Measurements from ENCODE around the gene KIZ. TPM values are rescaled to one million over a fixed set of nuclear protein-coding genes. Genes with fewer than 3 reads are reported as not detected.

The KIZ gene
- total RNA-seq, 2 experiments from 2014 or later: 13.2 to 15.2 TPM

DNA sequence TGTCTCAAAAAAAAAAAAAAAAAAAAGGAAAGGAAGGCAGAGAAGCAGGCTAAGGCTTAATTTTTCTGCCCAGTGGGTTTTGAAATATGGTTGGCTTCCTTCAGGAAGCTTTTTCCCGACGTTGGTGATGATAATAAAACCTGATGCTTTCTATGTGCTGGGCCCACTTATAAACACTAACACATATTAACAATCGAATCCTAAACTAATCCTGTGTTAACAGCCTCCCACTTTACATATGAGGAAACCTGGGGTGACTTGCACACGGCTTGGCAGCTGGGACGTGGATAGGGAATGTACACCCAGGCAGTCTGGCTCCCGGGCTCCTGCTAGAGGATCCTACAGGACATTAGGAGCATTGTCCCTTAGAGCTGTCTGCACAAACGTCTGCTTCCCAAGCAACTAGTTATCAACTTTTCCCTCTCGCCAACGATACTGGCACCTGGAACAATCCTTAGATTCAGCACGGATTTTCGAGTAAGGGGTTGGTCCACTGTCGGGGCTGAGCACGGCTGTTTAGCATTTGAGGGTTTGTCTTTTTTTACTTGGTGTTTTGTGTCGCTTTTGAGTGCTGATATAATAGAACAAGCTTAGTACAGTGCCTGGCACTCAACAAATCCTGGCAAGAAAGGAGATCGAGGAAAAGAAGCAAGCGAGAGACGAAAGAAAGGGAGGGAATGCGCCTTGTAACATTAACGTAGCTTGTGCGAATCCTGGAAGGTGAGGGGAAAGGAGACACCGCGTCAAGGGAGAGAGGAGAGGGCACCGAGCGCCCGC lies 622 bp upstream of the KIZ start:
- ChIA-PET POLR2A (interaction anchor here (0.6 kb wide), 1 partner anchor 180 kb away, joined by 4 read pairs; no protein-coding TSS in a partner anchor), CTCF (interaction anchor here (0.9 to 2.2 kb wide), 5 partner anchors 19 to 111 kb away, joined by 3 to 8 read pairs (median 4); partner anchors contain the start of gene LINC00237)
- peak overlapping the region; percentile 22 for H3K27ac Mint-ChIP-seq
- peaks cover 4% of the 10 kb centered on the region for H3K27me3 Mint-ChIP-seq
- ATAC-seq (peak; percentile 20), DNase-seq (no peak)
- H3K4me1 Mint-ChIP-seq: peaks cover 18% of the 10 kb centered on the region
- H3K9me3 Mint-ChIP-seq (ENCODE audit: low read depth): no peaks in the 10 kb centered on the region
- intact Hi-C loops (cut with DNase I, micrococcal nuclease): loop anchor here (1.0 to 5.0 kb wide), 7 partner anchors 24 to 1073 kb away; partner anchors contain the start of genes XRN2 (in 2 of the 2), CFAP61 (in 1 of the 2), CRNKL1 (in 1 of the 2) and RALGAPA2 (in 1 of the 2)
- peaks cover 3% of the 10 kb centered on the region for H3K36me3 Mint-ChIP-seq (ENCODE audit: low read depth)
- peak overlapping the region; percentile 95 for H3K4me3 Mint-ChIP-seq

- Mint-ChIP-seq H3K4me3 (peak overlapping the region; percentile 95), H3K4me1 (peaks cover 18% of the 10 kb centered on the region), H3K27ac (peak overlapping the region; percentile 86), H3K27me3 (no peaks in the 10 kb centered on the region), H3K9me3 (ENCODE audit: low read depth) (no peaks in the 10 kb centered on the region), H3K36me3 (ENCODE audit: low read depth) (peaks cover 4% of the 10 kb centered on the region)
- ATAC-seq (no peak), DNase-seq (no peak)
- ChIA-PET POLR2A (interaction anchor here (0.7 kb wide), 2 partner anchors 9 to 26 kb away, joined by 3 read pairs; no protein-coding TSS in a partner anchor), CTCF (interaction anchor here (0.5 to 2.2 kb wide), 6 partner anchors 77 to 1391 kb away, joined by 3 to 8 read pairs (median 4); no protein-coding TSS in a partner anchor)
- intact Hi-C loops (cut with DNase I, micrococcal nuclease): loop anchor here (5.0 kb wide), 2 partner anchors 176 to 1074 kb away; partner anchors contain the start of genes CFAP61 (in 1 of the 2), CRNKL1 (in 1 of the 2) and XRN2 (in 1 of the 2)
Observed at GRCh38 chr20:21126581-21126870, 644 bp downstream of the KIZ start.

DNA sequence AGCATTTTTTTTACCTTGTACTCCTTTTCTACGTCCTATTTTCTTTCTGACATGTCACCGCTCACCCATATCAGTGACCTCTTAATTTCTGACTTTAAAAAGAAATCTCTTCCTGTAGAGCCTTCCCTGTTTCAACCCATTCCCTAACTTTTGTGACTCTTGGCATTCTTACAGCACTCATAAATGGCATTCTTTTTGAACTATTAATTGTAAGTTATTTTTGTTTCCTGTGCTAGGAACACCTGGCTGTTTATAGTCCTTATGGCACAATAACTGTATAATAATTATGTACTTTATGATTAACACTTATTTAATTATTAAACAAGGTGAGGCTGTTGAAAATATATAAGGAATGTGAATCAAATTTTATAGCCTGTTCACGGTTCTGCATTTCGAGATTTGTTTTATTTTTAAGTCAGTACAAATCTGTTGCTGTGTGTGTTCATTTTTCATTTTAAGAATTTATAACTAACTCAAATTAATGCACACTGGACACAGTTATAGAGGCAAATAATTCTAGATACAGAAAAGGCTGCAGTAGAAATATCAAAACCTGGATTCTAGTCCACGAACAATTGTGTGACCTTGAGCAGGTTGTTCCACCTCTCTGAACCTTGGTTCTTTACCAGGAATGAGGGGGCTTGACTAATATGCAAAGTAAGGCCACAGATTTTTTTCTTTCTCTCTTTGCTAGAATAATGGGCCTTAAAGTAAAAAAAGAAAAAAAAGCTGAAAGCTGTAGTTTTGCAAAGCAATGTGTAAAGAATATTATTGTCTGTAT lies 1.5 kb downstream of the KIZ start:
- Mint-ChIP-seq H3K4me3 (peak overlapping the region; percentile 95), H3K27me3 (no peaks in the 10 kb centered on the region), H3K27ac (no peak overlapping the region), H3K4me1 (peaks cover 18% of the 10 kb centered on the region), H3K36me3 (ENCODE audit: low read depth) (peaks cover 4% of the 10 kb centered on the region), H3K9me3 (ENCODE audit: low read depth) (no peaks in the 10 kb centered on the region)
- ChIA-PET POLR2A (no interaction called here), CTCF (interaction anchor here (0.7 to 0.9 kb wide), 2 partner anchors 380 to 387 kb away, joined by 3 to 4 read pairs; no protein-coding TSS in a partner anchor)
- intact Hi-C loops (cut with DNase I, micrococcal nuclease): loop anchor here (5.0 kb wide), 2 partner anchors 175 to 1075 kb away; partner anchors contain the start of genes CFAP61 (in 1 of the 2), CRNKL1 (in 1 of the 2) and XRN2 (in 1 of the 2)
- ATAC-seq (no peak), DNase-seq (no peak)

DNA sequence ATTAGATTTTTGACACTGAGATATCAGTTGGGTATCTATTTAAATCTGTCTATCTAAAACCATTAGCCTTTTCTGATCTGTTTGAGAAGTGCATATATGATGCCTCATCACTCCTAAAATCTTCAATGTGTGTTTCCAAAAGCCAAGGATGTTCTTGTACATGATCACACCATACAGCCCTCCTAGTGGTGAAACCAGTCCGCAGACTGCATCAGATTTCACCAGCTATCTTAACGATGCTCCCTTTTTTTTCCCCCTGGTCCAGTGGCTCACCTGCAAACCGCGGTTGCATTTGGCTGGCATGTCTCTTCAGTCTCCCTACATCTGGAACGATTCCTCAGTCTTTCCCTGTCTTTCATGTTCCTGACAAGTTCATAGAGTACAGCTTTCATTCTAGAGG lies 4.0 kb downstream of the KIZ start:
- intact Hi-C loops (cut with DNase I, micrococcal nuclease): loop anchor here (5.0 kb wide), 2 partner anchors 172 to 1078 kb away; partner anchors contain the start of genes CFAP61 (in 1 of the 2), CRNKL1 (in 1 of the 2) and XRN2 (in 1 of the 2)
- no peak overlapping the region for H3K4me3 Mint-ChIP-seq
- ChIA-PET POLR2A (no interaction called here), CTCF (interaction anchor here (0.7 kb wide), 1 partner anchor 115 kb away, joined by 3 read pairs; no protein-coding TSS in a partner anchor)
- ATAC-seq: no peak
- no peak for DNase-seq
- H3K27me3 Mint-ChIP-seq: no peaks in the 10 kb centered on the region
- no peak overlapping the region for H3K27ac Mint-ChIP-seq
- H3K9me3 Mint-ChIP-seq (ENCODE audit: low read depth): no peaks in the 10 kb centered on the region
- peaks cover 18% of the 10 kb centered on the region for H3K4me1 Mint-ChIP-seq
- H3K36me3 Mint-ChIP-seq (ENCODE audit: low read depth): peaks cover 7% of the 10 kb centered on the region

GRCh38 chr20:21133404-21133803 lies 7.5 kb downstream of the KIZ start:
- intact Hi-C loops (cut with DNase I, micrococcal nuclease): no loop called here
- Mint-ChIP-seq H3K27ac (no peak overlapping the region), H3K27me3 (no peaks in the 10 kb centered on the region), H3K9me3 (ENCODE audit: low read depth) (no peaks in the 10 kb centered on the region), H3K36me3 (ENCODE audit: low read depth) (peaks cover 12% of the 10 kb centered on the region), H3K4me3 (no peak overlapping the region), H3K4me1 (peaks cover 1% of the 10 kb centered on the region)
- ATAC-seq: no peak
- POLR2A ChIA-PET: no interaction called here
- CTCF ChIA-PET: no interaction called here
- DNase-seq: no peak

GRCh38 chr20:21133917-21134622 lies 8.2 kb downstream of the KIZ start:
- intact Hi-C loops (cut with DNase I, micrococcal nuclease): no loop called here
- Mint-ChIP-seq H3K36me3 (ENCODE audit: low read depth) (peaks cover 13% of the 10 kb centered on the region), H3K27me3 (no peaks in the 10 kb centered on the region), H3K4me1 (no peaks in the 10 kb centered on the region), H3K27ac (no peak overlapping the region), H3K4me3 (no peak overlapping the region), H3K9me3 (ENCODE audit: low read depth) (no peaks in the 10 kb centered on the region)
- ChIA-PET POLR2A (no interaction called here), CTCF (no interaction called here)
- DNase-seq (no peak), ATAC-seq (no peak)

GRCh38 chr20:21134883-21135493 lies 9.1 kb downstream of the KIZ start:
- CTCF ChIA-PET: no interaction called here
- intact Hi-C loops (cut with DNase I, micrococcal nuclease): no loop called here

DNA sequence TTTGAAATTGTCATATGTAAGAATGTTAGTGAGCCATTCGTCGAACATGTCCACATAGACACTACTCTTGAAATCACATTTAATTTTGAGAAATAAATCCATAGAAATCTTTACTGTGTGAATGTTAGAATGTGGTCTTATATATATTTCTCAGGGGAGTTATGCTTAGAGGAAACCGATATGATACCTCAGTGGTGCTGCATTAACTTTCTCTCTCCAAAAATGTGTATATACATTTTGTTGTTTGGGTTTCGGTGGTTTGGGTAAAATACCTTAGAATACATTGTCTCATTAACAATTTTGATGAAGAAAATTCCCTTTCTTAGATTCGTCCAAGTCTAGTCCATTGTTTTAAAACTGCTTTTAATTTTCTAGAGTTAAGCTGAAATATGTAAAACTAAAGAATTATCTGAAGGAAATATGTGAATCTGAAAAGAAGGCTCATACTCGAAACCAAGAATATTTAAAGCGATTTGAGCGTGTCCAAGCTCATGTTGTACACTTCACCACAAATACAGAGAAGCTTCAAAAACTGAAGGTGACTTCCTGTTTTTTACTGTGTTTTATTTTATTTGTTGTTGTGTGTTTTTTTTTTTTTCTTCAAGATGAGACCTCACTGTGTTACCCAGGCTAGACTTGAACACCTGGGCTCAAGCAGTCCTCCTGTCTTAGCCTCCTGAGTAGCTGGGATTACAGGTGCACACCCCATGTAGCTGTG lies 10.3 kb downstream of the KIZ start:
- DNase-seq (no peak), ATAC-seq (no peak)
- no peak overlapping the region for H3K4me3 Mint-ChIP-seq
- H3K27me3 Mint-ChIP-seq: no peaks in the 10 kb centered on the region
- no peak overlapping the region for H3K27ac Mint-ChIP-seq
- no peaks in the 10 kb centered on the region for H3K9me3 Mint-ChIP-seq (ENCODE audit: low read depth)
- ChIA-PET CTCF (interaction anchor here (0.8 kb wide), 2 partner anchors 100 to 435 kb away, joined by 3 to 6 read pairs; no protein-coding TSS in a partner anchor), POLR2A (interaction anchor here (1.2 kb wide), 1 partner anchor 10 kb away, joined by 3 read pairs; the partner anchor contains the start of gene KIZ)
- H3K36me3 Mint-ChIP-seq (ENCODE audit: low read depth): peaks cover 15% of the 10 kb centered on the region
- intact Hi-C loops (cut with DNase I, micrococcal nuclease): no loop called here
- H3K4me1 Mint-ChIP-seq: no peaks in the 10 kb centered on the region

More at GRCh38 chr20:21134883-21135493, 9.1 kb downstream of the KIZ start:
- Mint-ChIP-seq H3K4me1 (no peaks in the 10 kb centered on the region), H3K27ac (no peak overlapping the region), H3K27me3 (no peaks in the 10 kb centered on the region), H3K9me3 (ENCODE audit: low read depth) (no peaks in the 10 kb centered on the region), H3K4me3 (no peak overlapping the region), H3K36me3 (ENCODE audit: low read depth) (peaks cover 16% of the 10 kb centered on the region)
- POLR2A ChIA-PET: interaction anchor here (1.2 kb wide), 1 partner anchor 9 kb away, joined by 3 read pairs; the partner anchor contains the start of gene KIZ
- DNase-seq: no peak
- no peak for ATAC-seq

DNA sequence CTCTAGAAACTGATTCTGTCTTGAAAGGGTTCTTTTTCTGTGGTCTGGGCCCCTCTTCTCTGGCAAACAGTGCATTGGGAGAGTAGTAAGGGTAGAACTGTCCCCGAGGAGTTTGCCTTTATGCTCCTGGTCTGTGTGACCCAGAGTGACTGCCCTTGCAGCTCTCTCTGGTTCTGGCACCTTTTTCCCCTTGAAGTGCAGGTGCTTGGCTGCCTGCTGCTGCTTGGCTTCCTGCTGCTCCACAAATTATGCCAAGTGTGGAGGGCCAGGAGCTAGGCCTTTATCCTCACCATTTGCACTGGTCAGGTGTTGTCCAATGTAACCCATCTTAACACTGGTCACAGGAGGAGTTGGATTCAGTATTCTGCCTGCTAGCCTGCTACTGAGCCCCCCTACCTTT lies 11.2 kb downstream of the KIZ start:
- ChIA-PET CTCF (interaction anchor here (0.6 kb wide), 1 partner anchor 116 kb away, joined by 3 read pairs; no protein-coding TSS in a partner anchor), POLR2A (no interaction called here)
- Mint-ChIP-seq H3K36me3 (ENCODE audit: low read depth) (peaks cover 15% of the 10 kb centered on the region), H3K27me3 (no peaks in the 10 kb centered on the region), H3K9me3 (ENCODE audit: low read depth) (no peaks in the 10 kb centered on the region), H3K4me1 (no peaks in the 10 kb centered on the region), H3K27ac (no peak overlapping the region), H3K4me3 (no peak overlapping the region)
- ATAC-seq (no peak), DNase-seq (no peak)
- intact Hi-C loops (cut with DNase I, micrococcal nuclease): no loop called here

DNA sequence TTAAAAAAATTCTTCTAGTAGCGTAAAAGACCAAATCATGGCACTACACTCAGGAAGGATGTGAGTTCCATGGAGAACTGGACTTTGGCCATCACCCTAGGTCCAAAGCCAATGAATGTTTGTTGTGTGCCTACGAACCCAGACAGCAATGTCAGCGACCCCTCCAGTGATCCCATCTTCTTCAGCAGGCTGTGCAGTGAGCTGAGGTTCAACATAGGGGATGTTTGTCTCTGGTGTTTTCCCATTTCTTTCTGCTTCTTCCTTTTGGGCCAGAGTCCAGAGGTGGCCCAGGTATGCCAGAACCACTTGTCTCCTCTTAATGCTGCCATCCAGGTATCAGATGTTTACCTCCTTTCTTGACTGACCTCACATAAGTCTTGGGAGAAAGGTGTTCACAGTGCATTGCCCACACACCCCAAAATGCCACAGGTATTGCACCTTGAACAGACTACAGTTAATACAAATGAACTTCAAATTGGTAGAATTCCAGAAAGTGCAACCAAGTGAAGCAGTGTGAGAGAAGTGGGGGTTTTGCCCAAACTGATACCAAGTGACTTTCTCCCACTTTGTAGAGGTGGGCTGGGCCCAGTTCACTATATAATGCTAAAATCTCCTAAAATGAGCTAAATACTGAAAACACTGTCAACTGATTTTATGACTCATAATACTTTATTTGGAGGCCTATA lies 14.1 kb downstream of the KIZ start:
- CTCF ChIA-PET: interaction anchor here (1.0 to 1.6 kb wide), 2 partner anchors 92 to 280 kb away, joined by 3 to 4 read pairs; no protein-coding TSS in a partner anchor
- POLR2A ChIA-PET: no interaction called here

More for the DNA sequence above, 14.1 kb downstream of the KIZ start:
- ATAC-seq (no peak), DNase-seq (no peak)
- Mint-ChIP-seq H3K9me3 (ENCODE audit: low read depth) (no peaks in the 10 kb centered on the region), H3K27ac (no peak overlapping the region), H3K4me1 (no peaks in the 10 kb centered on the region), H3K27me3 (no peaks in the 10 kb centered on the region), H3K4me3 (no peak overlapping the region), H3K36me3 (ENCODE audit: low read depth) (peaks cover 11% of the 10 kb centered on the region)
- intact Hi-C loops (cut with DNase I, micrococcal nuclease): no loop called here

Measured in activated CD4-positive, alpha-beta T cell treated with anti-CD3 and anti-CD28 coated beads for 36 hours (primary cell).